GM18909 (cell line): ENCODE results near the gene SCAMP5.

Experiments
- ATAC-seq: cut with Tn5 transposase; IDR thresholded peaks from one replicate; pipeline ENCODE4 v1.9.1; 2021; ENCODE audit warnings: mild to moderate bottlenecking; ENCODE audit not compliant: unreplicated experiment, poor library complexity

SCAMP5 gene

GRCh38 chr15:75021341-75021740 is 26.0 kb downstream of the SCAMP5 start:
- ATAC-seq = no peak

GRCh38 chr15:75022783-75023180 is 27.4 kb downstream of the SCAMP5 start:
- ATAC-seq = no peak

- peak; percentile 93 for ATAC-seq
Measured at GRCh38 chr15:75023181-75023871, 28.0 kb downstream of the SCAMP5 start, which contains the start of gene PPCDC. Gene PPCDC, plus strand, starts transcription at chr15:75023590. Its CDS starts 4,729 bp downstream, at chr15:75028319.

GRCh38 chr15:75023872-75024636 is 28.7 kb downstream of the SCAMP5 start:
- no peak for ATAC-seq

- ATAC-seq = no peak
Measured at GRCh38 chr15:75025107-75025506, 29.7 kb downstream of the SCAMP5 start.

- ATAC-seq = no peak
Measured at GRCh38 chr15:75025548-75026260, 30.3 kb downstream of the SCAMP5 start.

GRCh38 chr15:75027551-75027950 is 32.2 kb downstream of the SCAMP5 start:
- ATAC-seq = no peak

- peak; percentile 24 for ATAC-seq
Measured at GRCh38 chr15:75028991-75029377, 33.6 kb downstream of the SCAMP5 start.

GRCh38 chr15:75029378-75030022 is 34.1 kb downstream of the SCAMP5 start:
- peak; percentile 56 for ATAC-seq

GRCh38 chr15:75030023-75030413 is 34.7 kb downstream of the SCAMP5 start:
- no peak for ATAC-seq

GRCh38 chr15:75030424-75030823 is 35.1 kb downstream of the SCAMP5 start:
- ATAC-seq = no peak

- no peak for ATAC-seq
Measured at GRCh38 chr15:75031848-75032247, 36.5 kb downstream of the SCAMP5 start.

- ATAC-seq = no peak
Measured at GRCh38 chr15:75032395-75032794, 37.0 kb downstream of the SCAMP5 start.

GRCh38 chr15:75033809-75034208 is 38.4 kb downstream of the SCAMP5 start:
- no peak for ATAC-seq

GRCh38 chr15:75034615-75035014 is 39.3 kb downstream of the SCAMP5 start:
- ATAC-seq = no peak

- ATAC-seq = no peak
Measured at GRCh38 chr15:75036212-75036616, 40.9 kb downstream of the SCAMP5 start.

- ATAC-seq = no peak
Measured at GRCh38 chr15:75037685-75038084, 42.3 kb downstream of the SCAMP5 start.

- ATAC-seq = no peak
Measured at GRCh38 chr15:75038231-75038630, 42.9 kb downstream of the SCAMP5 start.

GRCh38 chr15:75042730-75043508 is 47.6 kb downstream of the SCAMP5 start:
- peak; percentile 73 for ATAC-seq
